HG03571 (cell line): ENCODE results near the gene PRORP.
"Not testable (repeated sequence)": the region's sequence is repeated elsewhere in the genome, so short reads cannot be mapped to it uniquely, and the experiment has no call there.

Experiments
- ATAC-seq: cut with Tn5 transposase; IDR thresholded peaks from one replicate; pipeline ENCODE4 v1.9.1; 2021; ENCODE audit not compliant: unreplicated experiment

Gene PRORP

DNA sequence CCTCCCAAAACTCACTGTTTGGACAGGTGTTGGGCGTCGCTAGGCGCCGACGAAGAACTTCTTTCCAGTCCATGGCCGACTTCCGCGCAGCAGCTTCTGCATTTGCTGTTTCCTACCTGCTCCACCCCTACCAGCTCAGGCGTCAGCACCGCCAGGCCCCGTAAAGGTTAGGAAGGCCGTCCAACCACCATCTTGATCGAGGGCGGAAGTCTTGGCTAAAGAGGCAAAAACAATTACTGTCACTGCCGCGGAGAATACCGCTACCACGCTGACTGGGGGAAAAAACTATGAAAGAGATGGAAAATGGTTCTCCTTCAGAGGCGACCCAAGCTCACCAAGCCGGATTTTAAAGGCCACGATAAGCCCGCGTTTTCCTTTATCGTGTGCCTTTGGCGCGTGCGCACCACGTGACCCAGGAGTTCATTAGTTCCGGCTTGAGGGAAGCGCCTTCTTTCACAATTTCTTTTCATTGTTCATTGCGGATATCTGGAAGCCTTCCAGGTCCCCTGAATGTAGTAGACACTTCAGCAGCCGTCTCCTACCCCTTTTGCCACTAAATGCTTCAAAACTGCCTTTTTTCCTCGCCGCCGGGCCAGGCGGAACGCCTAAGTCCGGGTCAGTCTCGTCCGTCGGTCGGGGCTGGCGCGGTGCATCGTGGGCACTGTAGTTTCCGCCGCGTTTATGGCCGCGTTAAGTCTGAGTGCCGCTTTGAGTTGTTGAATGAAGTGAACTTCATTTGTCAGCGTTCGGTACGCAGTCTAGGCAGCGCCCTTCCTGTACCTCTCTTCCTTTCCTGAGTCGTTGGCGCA is at the start of gene PRORP, which contains the start of gene PPP2R3C:
TSS of gene PRORP (plus strand) at position 666 of the 809 bp plus-strand sequence. CDS start 694 bp downstream, outside the sequence.
TSS of gene PPP2R3C (minus strand) at position 104 of the 809 bp plus-strand sequence. CDS start at position 73, 31 bp downstream.
- ATAC-seq, result peak; percentile 78

DNA sequence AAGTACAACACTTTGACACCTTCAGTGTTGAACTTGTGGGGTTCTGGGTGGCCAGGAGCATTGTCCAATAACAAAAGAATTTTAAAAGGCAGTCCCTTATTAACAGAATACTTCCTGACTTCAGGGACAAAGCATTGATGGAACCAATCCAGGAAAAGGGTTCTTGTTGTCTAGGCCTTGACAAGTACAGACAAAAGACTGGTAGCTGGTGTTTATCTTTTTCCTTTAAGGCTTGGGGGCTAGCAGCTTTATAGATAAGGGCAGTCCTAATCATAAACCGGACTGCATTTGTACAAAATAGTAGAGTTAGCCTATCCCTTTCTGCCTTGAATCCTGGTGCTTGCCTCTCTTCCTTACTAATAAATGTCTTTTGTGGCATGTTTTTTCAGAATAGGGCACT is 48.9 kb upstream of the PRORP start:
- no peak for ATAC-seq

DNA sequence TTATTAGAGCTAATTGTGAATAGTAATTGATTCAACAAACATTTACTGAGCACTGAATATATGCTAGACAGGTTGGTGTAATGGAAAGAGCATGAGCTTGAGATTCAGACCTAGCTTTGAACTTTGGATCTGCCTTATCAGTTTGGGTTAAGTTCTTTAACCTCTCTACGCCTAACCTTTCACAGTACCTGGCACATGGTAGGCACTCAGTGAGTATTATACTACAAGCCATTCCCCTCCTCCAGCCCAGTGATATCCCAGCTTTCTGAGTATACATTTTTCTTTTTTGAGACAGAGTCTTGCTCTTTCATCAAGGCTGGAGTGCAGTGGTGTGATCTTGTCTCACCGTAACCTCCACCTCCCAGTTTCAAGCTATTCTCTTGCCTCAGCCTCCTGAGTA is 44.3 kb upstream of the PRORP start:
- ATAC-seq, result no peak

DNA sequence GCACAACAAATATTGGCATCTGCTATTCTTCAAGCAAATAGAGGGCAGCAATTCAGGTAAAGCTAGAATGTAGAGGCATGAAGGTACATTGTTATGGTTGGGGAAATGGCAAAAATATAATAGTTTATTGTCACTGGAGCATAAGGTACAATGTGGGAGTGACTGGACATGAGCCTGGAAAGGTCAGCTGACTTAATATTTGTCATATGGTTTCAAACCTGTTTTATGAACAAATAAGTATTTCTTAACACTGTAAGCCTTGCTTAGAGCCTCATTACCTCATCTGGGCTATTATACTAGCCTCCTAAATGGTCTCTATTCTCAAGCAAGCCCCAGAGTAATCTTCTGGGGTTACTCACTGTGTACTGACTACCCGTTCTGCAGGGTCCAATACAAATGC is 42.6 kb upstream of the PRORP start:
- no peak for ATAC-seq

DNA sequence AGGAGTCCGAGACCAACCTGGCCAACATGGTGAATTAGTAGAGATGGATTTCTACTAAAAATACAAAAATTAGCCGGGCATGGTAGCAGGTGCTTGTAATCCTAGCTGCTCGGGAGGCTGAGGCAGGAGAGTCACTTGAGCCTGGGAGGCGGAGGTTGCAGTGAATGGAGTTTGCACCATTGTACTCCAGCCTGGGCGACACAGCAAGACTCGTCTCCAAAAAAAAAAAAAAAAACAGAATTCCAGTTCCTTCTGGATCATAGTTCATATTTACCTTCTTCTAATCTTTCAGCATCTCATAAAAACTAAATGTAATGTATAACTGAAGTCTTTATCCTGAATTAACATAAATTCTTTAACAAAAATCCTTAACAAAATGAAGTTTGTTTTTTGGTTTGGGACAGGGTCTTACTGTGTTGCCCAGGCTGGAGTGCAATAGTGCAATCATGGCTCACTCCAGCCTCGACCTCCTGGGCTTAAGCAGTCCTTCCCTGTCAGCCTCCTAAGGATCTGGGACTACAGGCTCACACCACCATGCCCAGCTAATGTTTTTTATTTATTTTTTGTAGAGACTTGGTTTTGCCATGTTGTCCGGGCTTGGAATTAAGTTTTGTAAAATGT is 38.7 kb upstream of the PRORP start:
- ATAC-seq, result no peak

DNA sequence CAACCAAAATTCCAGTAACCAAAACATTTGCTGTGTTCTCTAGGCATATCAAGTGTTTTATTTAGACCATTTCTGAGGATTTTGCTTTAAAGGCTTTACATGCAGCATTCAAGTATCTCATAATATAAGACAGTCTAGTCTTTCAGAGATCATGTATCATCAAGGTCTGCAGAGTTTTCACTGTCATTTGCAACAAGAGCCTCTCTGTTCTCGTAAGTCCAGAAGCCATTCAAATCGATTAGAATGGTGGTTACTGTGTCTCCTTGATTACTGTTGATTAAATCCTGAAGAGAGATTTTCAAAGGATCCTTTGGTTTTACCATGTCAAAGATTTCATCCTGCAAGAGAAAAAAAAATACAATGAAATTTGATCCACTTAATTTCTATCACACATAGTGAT is 36.9 kb upstream of the PRORP start:
- no peak for ATAC-seq

DNA sequence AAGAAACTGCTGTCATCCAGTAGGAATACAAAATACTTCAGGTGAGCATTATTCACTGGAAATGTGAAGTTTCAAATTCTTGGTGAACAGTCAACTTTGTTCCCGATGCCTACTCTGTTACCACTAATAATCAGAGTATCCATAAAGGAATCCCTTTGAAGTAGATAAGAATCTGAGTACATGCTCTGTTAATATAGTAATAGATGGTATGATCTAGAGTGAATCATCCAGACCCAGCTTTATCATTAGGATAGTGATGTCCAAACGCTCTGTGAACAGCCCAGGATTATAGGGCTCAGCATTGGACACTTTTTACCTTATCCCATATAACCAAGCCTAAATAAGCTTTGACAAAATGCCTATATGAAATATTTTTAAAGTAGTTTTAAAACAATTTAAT is 33.8 kb upstream of the PRORP start:
- ATAC-seq, result no peak

DNA sequence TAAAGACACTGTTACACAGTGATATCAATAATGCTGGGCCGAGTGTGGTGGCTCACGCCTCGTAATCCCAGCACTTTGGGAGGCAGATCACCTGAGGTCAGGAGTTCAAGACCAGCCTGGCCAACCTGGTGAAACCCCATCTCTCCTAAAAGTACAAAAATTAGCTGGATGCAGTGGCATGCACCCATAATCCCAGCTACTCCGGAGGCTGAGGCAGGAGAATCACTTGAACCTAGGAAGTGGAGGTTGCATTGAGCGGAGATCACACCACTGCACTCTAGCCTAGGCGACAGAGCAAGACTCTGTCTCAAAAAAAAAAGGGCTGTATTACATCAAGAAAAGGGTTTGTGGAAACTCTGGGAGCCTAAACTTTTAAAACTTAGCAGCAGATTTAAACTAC is 27.7 kb upstream of the PRORP start:
- ATAC-seq, result not testable (repeated sequence)

DNA sequence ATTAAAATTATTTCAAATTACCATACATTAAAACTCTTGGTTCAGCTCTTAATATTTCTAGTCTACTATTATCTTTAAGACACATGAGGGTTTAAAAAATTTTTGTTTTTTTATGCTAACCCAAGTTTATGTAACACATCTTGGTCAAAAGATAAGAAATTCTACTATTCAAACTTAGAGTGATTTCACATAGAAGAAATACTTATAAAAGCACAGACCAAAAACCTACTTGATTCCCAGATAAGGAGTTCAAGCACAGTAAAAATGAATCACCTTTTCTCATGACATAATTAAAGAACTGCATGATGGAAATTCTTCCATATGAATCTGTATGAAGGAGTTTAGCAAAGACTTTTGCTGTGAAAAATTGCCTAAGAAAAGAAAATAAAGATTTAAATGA is 14.5 kb upstream of the PRORP start:
- no peak for ATAC-seq

DNA sequence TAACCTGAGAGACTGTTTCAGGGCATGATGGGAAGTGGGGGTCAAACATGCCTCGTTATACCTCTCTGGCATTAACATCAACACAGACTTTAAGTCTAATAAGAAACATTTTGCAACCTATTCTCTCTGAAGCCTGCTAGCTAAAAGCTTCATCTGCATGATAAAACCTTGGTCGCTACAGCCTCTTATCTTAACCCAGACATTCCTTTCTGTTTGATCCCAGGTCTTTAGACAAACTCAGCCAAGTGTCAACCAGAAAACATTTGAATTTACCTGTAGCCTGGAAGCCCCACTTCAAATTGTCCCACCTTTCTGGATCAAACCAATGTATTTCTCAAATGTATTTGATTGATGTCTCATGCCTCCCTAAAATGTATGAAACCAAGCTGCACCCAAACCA is 9.7 kb upstream of the PRORP start:
- no peak for ATAC-seq

DNA sequence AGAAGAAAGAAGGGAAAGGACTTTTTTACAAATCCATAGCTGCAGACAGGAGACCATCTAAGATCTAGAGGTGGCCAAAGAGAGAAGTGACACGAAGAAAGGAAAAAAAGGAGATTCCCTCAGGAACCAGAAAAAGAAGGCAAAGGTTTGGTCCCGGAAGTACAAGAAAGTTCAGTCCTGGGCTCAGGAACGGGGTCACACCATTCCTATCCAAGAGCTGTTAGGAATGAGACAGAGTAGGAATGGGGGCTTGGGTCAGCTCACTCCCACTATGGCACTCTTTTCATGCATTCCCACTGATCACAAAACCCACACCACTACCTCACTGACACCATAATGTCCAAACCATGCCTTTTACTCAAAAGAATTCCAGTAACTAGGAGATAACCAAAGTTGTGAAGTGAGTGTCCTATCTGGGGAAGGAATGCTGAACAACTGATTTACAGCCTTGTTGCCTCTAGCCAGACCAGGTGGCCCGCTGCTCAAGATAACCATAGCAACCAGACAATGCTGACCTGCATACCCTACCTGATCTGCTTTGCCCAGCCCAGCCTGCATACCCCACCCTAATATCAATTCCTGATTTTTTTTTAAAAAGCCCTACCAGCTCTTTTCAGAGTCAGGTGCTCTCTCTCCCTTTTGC is 8.9 kb upstream of the PRORP start:
- no peak for ATAC-seq

DNA sequence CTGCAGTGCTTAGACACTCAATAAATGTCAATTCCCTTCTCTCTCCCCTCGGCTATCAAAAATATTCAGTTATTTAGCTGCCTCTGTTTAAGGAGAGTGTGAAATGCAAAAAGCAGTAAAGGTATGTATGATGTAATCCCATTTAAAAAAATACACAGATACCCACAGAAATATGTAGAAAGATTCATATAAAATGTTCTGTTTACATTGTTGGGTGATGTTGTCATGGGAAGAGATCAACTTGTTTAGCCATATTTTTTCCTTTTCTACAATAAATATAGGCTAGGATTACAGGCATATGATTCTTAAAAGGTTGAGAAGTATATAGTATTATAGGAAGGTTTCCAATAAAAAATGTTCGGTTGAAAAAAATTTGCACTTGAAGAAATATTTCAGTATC is 8.3 kb upstream of the PRORP start:
- ATAC-seq, result no peak

DNA sequence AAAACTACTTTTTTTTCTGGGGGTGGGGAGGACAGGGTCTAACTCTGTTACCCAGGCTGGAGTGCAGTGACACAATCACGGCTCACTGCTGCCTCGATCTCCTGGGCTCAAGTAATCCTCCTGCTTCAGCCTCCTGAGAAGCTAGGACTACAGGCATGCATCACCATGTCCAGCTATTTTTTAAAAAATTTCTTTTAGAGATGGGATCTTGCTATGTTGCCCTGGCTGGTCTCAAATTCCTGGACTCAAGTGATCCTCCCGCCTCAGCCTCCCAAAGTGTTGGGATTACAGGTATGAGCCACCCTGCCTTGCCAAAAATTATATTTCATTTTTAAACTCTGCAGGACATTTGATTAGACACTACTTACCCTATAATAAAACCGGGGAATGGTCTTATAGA is 6.1 kb upstream of the PRORP start:
- ATAC-seq, result no peak

DNA sequence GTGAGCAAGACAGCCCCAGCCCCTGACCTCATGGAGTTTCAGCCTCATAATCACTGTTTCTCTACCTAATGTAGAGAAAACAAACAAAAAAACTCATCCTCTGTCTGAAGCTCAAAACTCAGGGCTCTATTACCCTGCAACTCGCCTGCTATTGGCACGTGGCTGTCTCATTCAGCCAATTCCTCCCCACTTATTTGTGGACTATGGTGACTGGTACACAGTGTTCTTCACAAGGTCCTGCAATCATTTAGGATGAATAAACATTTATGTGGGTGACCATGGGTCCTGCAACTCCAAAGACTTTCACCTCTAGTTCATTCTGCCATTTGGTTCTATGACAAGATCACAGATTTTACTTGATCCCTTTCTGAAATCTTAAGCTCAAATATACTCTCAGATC is 5.2 kb upstream of the PRORP start:
- ATAC-seq, result no peak

DNA sequence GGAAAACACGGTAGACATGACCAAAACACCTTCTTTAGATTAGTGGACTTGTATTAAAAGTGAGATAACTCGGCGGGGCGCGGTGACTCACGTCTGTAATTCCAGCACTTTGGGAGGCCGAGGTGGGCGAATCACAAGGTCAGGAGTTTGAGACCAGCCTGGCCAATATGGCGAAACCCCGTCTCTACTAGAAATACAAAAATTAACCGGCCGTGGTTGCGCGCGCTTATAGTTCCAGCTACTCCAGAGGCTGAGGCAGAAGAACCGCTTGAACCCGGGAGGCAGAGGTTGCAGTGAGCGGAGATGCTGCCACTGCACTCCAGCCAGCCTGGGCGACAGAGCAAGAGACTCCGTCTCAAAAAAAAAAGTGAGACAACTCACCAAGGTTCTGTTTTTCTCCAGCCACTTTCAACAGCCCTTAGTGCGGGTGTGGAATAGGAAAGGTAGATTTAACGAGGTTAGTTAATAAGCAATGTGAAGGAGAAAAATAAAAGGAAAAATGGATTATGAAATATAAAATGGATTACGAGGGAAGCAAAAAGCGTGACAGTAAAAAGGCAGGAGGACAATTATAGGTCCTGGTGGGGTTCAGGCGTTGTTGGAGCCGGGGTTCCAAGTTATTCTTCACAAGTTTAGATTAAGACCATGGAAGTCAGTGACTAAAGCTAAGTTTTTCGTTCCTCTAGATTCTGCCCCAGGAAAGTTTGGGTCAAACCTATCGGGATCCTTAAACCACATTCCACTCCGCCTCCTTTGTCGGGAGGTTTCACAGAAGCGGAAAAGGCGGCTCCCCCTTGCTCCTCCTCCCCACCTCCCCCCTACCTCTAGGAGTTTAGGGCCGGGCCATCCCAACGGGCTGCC is 1.1 kb upstream of the PRORP start:
- ATAC-seq, result peak; percentile 1

DNA sequence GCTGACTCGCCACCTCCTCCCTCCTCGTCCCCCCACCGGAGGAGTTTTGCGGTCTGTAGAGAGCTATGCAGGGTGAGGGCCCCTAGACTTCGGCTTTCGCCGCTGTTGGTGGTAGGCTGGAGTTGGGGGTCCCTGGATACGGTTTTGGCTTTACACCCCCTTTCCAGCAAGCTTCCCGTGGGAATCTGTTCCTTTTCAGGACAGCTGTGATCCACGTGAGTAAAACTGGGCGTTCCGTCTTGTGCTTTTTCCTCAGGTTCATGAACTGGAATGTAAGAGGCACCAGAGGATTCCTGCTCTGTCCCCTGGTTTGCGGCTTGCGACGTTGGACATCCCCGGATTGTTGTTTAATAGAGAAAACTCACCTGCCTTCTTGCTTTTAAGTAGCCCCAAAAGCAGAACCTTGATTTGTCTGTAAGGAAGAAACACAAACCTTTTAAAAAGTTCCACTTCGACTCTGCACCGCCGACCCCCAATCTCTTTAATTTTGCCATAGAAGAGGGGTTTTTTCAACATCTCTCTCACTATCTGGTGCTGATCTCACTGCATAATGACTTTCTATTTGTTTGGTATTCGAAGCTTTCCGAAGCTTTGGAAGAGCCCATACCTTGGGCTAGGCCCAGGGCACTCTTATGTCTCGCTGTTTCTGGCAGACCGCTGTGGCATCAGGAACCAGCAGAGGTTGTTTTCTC is 490 bp downstream of the PRORP start:
- ATAC-seq, result no peak

DNA sequence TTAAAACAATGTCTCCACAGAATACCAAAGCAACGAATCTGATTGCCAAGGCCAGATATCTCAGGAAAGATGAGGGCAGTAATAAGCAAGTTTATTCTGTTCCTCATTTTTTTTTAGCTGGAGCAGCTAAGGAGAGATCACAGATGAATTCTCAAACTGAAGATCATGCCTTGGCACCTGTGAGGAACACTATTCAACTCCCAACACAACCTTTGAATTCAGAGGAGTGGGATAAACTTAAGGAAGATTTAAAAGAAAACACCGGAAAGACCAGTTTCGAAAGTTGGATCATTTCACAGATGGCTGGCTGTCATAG is 994 bp downstream of the PRORP start:
- ATAC-seq, result no peak

DNA sequence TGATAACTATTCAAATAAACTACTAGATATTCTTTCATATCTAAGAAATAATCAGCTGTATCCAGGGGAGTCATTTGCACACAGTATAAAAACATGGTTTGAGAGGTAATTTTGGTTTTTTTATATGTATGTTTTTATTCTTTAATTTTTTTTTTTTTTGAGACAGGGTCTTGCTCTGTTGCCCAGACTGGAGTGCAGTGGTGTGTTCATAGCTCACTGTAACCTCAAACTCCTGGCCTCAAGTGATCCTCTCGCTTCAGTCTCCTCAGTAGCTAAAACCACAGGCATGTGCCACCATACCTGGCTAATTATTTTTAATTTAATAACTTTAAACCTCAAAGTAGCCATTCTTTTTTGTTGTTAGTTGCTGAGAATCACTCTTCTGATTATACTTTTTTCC is 1.8 kb downstream of the PRORP start:
- ATAC-seq, result no peak

DNA sequence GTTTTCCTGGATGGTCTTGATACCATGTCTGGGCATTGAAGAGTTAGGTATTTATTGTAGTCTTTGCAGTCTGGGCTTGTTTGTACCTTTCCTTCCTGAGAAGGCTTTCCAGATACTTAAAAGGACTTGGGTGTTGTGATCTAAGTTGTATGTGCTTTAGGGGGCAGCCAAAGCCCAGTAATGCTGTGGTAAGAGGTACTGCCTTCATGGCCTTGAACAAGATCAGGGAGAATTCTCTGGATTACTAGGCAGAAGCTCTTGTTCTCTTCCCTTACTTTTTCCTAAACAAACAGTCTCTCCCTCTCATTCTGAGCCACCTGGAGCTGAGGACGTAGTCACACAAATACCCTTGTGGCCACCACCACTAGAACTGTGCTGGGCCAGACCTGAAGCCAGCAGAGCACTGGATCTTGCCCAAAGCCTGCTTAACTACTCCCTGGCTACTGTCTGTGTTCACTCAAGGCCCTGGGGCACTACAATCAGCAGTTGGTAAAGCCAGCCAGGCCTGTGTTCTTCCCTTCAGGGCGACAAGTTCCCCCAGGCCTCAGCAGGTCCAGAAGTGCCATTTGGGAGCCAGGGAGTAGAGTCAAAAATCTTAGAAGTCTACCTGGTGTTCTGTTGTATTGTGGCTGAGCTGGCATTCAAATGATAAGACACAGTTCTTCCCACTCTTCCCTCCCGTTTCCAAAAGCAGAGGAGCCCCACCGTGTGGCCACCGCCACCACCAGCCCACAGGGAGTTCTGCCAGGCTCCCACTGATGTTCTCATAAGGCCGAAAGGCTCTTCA is 11.4 kb downstream of the PRORP start:
- ATAC-seq, result no peak
